B cell (primary cell): Measurements from ENCODE around the gene POGLUT2.

Experiments
- EZH2 ChIP-seq: IDR thresholded peaks from 2 replicates; pipeline ENCODE4 v1.6.1; 2012; ENCODE audit warnings: borderline replicate concordance, low read depth, mild to moderate bottlenecking, moderate library complexity, low read length; ENCODE audit not compliant: insufficient read depth, poor library complexity, severe bottlenecking
- TF ChIP-seq, protein P1 (sequence below): fragments of 200-600 bp; IDR thresholded peaks from one replicate; pipeline ENCODE4 v1.8.0; 2022; ENCODE audit warnings: antibody characterized with exemption, mild to moderate bottlenecking

DNA sequence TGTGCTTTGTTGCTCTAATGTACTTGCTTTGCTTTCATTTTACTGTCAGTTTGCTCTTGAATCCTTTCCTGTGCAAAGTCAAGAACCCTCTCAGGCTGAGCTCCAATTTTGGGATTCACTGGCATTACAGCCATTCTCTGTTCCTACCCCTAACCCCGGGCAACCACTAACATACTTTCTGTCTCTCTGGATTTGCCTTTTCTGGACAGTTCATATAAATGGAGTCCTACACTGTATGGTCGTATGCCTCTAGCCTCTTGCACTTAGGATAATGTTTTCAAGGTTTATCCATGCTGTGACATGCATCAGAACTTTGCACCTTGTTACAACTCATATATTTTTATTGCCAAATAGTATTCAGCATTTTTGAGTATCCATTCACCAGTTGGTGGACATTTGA lies 22.5 kb downstream of the POGLUT2 start:
- TF ChIP-seq, protein P1, sequence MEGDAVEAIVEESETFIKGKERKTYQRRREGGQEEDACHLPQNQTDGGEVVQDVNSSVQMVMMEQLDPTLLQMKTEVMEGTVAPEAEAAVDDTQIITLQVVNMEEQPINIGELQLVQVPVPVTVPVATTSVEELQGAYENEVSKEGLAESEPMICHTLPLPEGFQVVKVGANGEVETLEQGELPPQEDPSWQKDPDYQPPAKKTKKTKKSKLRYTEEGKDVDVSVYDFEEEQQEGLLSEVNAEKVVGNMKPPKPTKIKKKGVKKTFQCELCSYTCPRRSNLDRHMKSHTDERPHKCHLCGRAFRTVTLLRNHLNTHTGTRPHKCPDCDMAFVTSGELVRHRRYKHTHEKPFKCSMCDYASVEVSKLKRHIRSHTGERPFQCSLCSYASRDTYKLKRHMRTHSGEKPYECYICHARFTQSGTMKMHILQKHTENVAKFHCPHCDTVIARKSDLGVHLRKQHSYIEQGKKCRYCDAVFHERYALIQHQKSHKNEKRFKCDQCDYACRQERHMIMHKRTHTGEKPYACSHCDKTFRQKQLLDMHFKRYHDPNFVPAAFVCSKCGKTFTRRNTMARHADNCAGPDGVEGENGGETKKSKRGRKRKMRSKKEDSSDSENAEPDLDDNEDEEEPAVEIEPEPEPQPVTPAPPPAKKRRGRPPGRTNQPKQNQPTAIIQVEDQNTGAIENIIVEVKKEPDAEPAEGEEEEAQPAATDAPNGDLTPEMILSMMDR = no peak
- TF ChIP-seq EZH2 = no peak
